ENCODE data around the gene NIPBL. TPM values are rescaled to one million over a fixed set of nuclear protein-coding genes. Genes with fewer than 3 reads are reported as not detected.
"Not testable (repeated sequence)": the region's sequence is repeated elsewhere in the genome, so short reads cannot be mapped to it uniquely, and the experiment has no call there.

NIPBL gene
- total RNA-seq, 2 experiments from 2014 or later = 39.8 to 42.1 TPM

- Mint-ChIP-seq H3K27me3 (no peaks in the 10 kb centered on the region), H3K9me3 (peaks cover 7% of the 10 kb centered on the region), H3K4me3 (no peak overlapping the region), H3K27ac (no peak overlapping the region), H3K36me3 (peaks cover 12% of the 10 kb centered on the region), H3K4me1 (peaks cover 31% of the 10 kb centered on the region)
- no peak for DNase-seq
These were observed 39.1 kb downstream of the NIPBL start for GRCh38 chr5:36915653-36916052.

DNA sequence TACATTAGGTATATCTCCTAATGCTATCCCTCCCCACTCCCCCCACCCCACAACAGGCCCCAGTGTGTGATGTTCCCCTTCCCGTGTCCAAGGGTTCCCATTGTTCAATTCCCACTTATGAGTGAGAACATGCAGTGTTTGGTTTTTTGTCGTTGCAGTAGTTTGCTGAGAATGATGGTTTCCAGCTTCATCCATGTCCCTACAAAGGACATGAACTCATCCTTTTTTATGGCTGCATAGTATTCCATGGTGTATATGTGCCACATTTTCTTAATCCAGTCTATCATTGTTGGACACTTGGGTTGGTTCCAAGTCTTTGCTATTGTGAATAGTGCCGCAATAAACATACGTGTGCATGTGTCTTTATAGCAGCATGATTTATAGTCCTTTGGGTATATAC lies 40.0 kb downstream of the NIPBL start:
- peaks cover 16% of the 10 kb centered on the region for H3K36me3 Mint-ChIP-seq
- not testable (repeated sequence) for H3K4me3 Mint-ChIP-seq, DNase-seq, H3K9me3 Mint-ChIP-seq, H3K27ac Mint-ChIP-seq, H3K27me3 Mint-ChIP-seq
- H3K4me1 Mint-ChIP-seq = peaks cover 37% of the 10 kb centered on the region

DNA sequence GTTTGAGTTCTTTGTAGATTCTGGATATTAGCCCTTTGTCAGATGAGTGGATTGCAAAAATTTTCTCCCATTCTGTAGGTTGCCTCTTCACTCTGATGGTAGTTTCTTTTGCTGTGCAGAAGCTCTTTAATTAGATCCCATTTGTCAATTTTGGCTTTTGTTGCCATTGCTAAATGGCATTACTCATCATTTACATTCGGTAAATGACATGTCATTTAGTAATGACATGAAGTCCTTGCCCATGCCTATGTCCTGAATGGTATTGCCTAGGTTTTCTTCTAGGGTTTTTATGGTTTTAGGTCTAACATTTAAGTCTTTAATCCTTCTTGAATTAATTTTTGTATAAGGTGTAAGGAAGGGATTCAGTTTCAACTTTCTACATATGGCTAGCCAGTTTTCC lies 40.8 kb downstream of the NIPBL start:
- peaks cover 37% of the 10 kb centered on the region for H3K4me1 Mint-ChIP-seq
- H3K27me3 Mint-ChIP-seq, DNase-seq, H3K9me3 Mint-ChIP-seq, H3K27ac Mint-ChIP-seq, H3K4me3 Mint-ChIP-seq: not testable (repeated sequence)
- H3K36me3 Mint-ChIP-seq = peaks cover 16% of the 10 kb centered on the region

- Mint-ChIP-seq H3K36me3 (peaks cover 16% of the 10 kb centered on the region), H3K4me3 (no peak overlapping the region), H3K9me3 (peaks cover 7% of the 10 kb centered on the region), H3K27ac (no peak overlapping the region), H3K4me1 (peaks cover 35% of the 10 kb centered on the region), H3K27me3 (no peaks in the 10 kb centered on the region)
- no peak for DNase-seq
These were observed 42.7 kb downstream of the NIPBL start for GRCh38 chr5:36919238-36919637.

GRCh38 chr5:36919650-36920049 lies 43.1 kb downstream of the NIPBL start:
- Mint-ChIP-seq H3K4me3 (no peak overlapping the region), H3K36me3 (peaks cover 16% of the 10 kb centered on the region), H3K27ac (no peak overlapping the region), H3K9me3 (peaks cover 7% of the 10 kb centered on the region), H3K4me1 (peaks cover 37% of the 10 kb centered on the region), H3K27me3 (no peaks in the 10 kb centered on the region)
- no peak for DNase-seq

DNA sequence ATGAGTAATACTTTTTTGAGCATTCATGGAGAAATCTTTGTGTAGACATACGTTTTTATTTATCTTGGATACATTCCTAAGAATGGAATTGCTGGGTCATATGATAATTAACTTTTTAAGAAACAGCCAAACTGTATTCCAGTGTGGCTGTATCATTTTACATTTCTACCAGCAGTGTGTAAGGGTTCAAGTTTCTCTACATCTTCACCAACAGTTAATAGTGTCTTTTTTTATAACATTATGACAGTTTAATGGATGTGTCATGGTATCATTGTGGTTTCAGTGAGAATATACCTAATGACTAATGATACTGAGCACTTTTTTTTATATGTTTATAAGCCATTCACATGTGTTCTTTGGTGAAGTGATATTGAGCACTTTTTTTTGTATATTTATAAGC lies 52.4 kb downstream of the NIPBL start:
- Mint-ChIP-seq H3K9me3 (peaks cover 4% of the 10 kb centered on the region), H3K4me3 (no peak overlapping the region), H3K27ac (no peak overlapping the region), H3K27me3 (no peaks in the 10 kb centered on the region), H3K4me1 (peaks cover 56% of the 10 kb centered on the region), H3K36me3 (peaks cover 16% of the 10 kb centered on the region)
- no peak for DNase-seq

DNA sequence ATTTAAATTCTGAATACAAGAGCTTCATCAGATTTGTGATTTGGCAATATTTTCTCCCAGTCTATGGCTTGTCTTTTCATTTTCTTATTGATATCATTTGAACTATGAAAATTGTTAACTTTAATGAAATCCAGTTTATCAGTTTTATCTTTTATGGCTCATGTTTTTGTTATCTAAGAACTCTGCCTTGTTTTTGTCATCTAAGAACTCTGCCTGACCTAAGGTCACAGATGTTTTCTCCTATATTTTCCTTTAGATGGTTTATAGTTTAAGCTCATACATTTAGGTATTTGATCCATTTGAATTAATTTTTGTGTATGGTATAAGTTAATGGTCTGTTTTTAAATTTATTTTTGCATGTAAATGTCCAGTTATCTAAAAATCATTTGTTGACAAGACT lies 52.9 kb downstream of the NIPBL start:
- Mint-ChIP-seq H3K4me1 (peaks cover 58% of the 10 kb centered on the region), H3K4me3 (no peak overlapping the region), H3K9me3 (peaks cover 4% of the 10 kb centered on the region), H3K27me3 (no peaks in the 10 kb centered on the region), H3K27ac (no peak overlapping the region), H3K36me3 (peaks cover 16% of the 10 kb centered on the region)
- DNase-seq = no peak

DNA sequence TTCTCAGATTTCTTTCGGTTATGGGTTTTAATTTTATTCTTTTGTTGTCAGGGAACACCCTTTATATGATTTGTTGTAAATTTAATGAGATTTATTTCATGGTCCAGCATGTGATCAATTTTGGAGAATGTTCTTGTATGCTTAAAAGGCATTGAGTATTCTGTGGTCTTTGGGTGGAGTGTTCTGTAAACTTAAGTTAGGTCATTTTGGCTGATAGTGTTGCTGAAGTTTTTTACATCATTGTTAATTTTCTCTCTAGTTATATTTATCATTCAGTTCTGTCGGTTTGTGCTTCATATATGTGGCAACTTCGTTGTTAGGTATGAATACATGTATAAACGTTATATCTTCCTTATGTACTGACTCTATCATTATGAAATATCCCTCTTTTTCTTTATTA lies 55.5 kb downstream of the NIPBL start:
- no peak overlapping the region for H3K4me3 Mint-ChIP-seq
- peaks cover 69% of the 10 kb centered on the region for H3K4me1 Mint-ChIP-seq
- H3K36me3 Mint-ChIP-seq = peaks cover 7% of the 10 kb centered on the region
- no peaks in the 10 kb centered on the region for H3K27me3 Mint-ChIP-seq
- DNase-seq = no peak
- peaks cover 4% of the 10 kb centered on the region for H3K9me3 Mint-ChIP-seq
- no peak overlapping the region for H3K27ac Mint-ChIP-seq

DNA sequence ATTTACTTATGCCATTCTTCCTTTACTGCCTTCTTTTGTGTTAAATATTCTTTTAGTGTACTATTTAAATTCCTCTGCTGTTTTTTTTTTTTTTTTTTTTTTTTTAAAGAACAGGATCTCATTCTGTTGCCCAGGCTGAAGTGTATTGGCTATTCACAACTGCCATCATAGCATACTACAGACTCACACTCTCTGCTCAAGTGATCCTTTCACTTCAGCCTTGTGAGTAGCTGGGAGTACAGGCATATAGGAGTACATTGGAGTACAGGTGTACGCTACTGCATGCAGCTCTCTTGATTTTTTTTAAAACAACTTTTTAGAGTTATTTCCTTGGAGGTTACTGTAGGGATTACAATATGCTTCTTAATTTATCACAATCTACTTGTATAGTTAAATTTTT lies 56.1 kb downstream of the NIPBL start:
- no peak overlapping the region for H3K27ac Mint-ChIP-seq
- H3K27me3 Mint-ChIP-seq = no peaks in the 10 kb centered on the region
- H3K4me3 Mint-ChIP-seq = no peak overlapping the region
- peaks cover 8% of the 10 kb centered on the region for H3K36me3 Mint-ChIP-seq
- peaks cover 66% of the 10 kb centered on the region for H3K4me1 Mint-ChIP-seq
- peaks cover 4% of the 10 kb centered on the region for H3K9me3 Mint-ChIP-seq
- no peak for DNase-seq

DNA sequence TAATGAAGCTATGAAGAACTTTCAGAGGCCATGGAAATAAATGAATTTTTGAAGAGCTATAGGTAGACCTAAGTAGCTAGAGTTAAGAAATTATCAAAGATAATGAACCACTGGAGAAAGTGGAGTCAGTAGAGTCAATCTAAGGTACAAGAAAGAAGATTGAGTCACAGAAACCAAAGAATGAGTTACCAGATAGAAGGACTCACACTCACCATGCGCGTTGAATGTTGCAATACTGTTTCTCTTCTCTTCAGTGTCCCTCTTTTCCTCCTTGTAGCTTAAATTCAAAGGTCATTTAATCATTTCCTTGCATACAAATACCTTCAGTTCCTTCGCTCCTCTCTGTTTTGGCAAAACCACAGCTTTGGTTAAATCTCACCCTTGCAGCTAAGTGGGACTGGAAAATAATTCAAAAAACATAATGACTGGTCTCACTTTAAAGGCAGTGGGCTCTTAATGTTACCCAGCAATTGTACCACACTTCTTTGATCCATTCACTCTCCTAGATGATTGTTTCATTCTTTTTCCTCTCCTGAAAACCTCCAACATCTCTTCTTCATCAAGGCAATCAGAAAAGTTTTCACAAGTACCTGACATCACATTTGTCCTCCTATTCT lies 58.3 kb downstream of the NIPBL start:
- H3K27me3 Mint-ChIP-seq = no peaks in the 10 kb centered on the region
- peaks cover 5% of the 10 kb centered on the region for H3K9me3 Mint-ChIP-seq
- peak; percentile 2 for DNase-seq
- H3K4me1 Mint-ChIP-seq = peaks cover 54% of the 10 kb centered on the region
- H3K36me3 Mint-ChIP-seq = peaks cover 14% of the 10 kb centered on the region
- H3K27ac Mint-ChIP-seq = peak overlapping the region; percentile 40
- no peak overlapping the region for H3K4me3 Mint-ChIP-seq

GRCh38 chr5:36935805-36936204 lies 59.2 kb downstream of the NIPBL start:
- Mint-ChIP-seq H3K4me3 (no peak overlapping the region), H3K27me3 (no peaks in the 10 kb centered on the region), H3K9me3 (peaks cover 5% of the 10 kb centered on the region), H3K4me1 (peaks cover 55% of the 10 kb centered on the region), H3K27ac (no peak overlapping the region), H3K36me3 (peaks cover 14% of the 10 kb centered on the region)
- DNase-seq = no peak

DNA sequence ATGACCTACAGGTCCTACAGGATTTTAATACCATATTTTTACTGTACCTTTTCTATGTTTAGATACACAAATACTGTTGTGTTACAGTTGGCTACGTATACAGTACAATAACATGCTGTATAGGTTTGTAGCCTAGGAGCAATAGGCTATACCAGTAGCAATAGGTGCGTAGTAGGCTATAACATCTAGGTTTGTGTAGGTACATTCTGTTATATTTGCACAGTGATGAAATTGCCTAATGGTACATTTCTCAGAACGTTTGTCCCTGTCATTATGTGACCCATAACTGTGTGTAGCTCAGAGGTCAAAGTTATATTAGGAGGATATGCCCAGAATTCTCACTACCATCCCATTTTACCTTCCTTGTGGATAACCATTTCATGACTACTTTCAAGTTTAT lies 59.7 kb downstream of the NIPBL start:
- Mint-ChIP-seq H3K27me3 (no peaks in the 10 kb centered on the region), H3K36me3 (peaks cover 14% of the 10 kb centered on the region), H3K9me3 (peaks cover 5% of the 10 kb centered on the region), H3K4me1 (peaks cover 57% of the 10 kb centered on the region), H3K27ac (no peak overlapping the region), H3K4me3 (no peak overlapping the region)
- DNase-seq = no peak

GRCh38 chr5:36938129-36938528 lies 61.6 kb downstream of the NIPBL start:
- peaks cover 52% of the 10 kb centered on the region for H3K4me1 Mint-ChIP-seq
- H3K9me3 Mint-ChIP-seq = peaks cover 2% of the 10 kb centered on the region

GRCh38 chr5:36939969-36940858 lies 63.6 kb downstream of the NIPBL start:
- no peak for DNase-seq
- no peak overlapping the region for H3K27ac Mint-ChIP-seq
- no peaks in the 10 kb centered on the region for H3K27me3 Mint-ChIP-seq
- H3K36me3 Mint-ChIP-seq = peaks cover 10% of the 10 kb centered on the region
- peaks cover 2% of the 10 kb centered on the region for H3K9me3 Mint-ChIP-seq
- H3K4me1 Mint-ChIP-seq = peaks cover 45% of the 10 kb centered on the region
- no peak overlapping the region for H3K4me3 Mint-ChIP-seq

More at GRCh38 chr5:36938129-36938528, 61.6 kb downstream of the NIPBL start:
- peaks cover 10% of the 10 kb centered on the region for H3K36me3 Mint-ChIP-seq
- H3K4me3 Mint-ChIP-seq = no peak overlapping the region
- no peak overlapping the region for H3K27ac Mint-ChIP-seq
- no peak for DNase-seq
- no peaks in the 10 kb centered on the region for H3K27me3 Mint-ChIP-seq

GRCh38 chr5:36943584-36943983 lies 67.0 kb downstream of the NIPBL start:
- no peak overlapping the region for H3K4me3 Mint-ChIP-seq
- no peaks in the 10 kb centered on the region for H3K27me3 Mint-ChIP-seq
- H3K27ac Mint-ChIP-seq = no peak overlapping the region
- peaks cover 3% of the 10 kb centered on the region for H3K36me3 Mint-ChIP-seq
- no peaks in the 10 kb centered on the region for H3K9me3 Mint-ChIP-seq
- H3K4me1 Mint-ChIP-seq = peaks cover 40% of the 10 kb centered on the region
- DNase-seq = no peak

GRCh38 chr5:36944024-36944423 lies 67.5 kb downstream of the NIPBL start:
- Mint-ChIP-seq H3K4me3 (no peak overlapping the region), H3K27ac (no peak overlapping the region), H3K9me3 (no peaks in the 10 kb centered on the region), H3K27me3 (no peaks in the 10 kb centered on the region), H3K36me3 (peaks cover 1% of the 10 kb centered on the region), H3K4me1 (peaks cover 43% of the 10 kb centered on the region)
- DNase-seq = no peak
